Stimulated activated CD8-positive, alpha-beta memory T cell treated with anti-CD3 and anti-CD28 coated beads, Interleukin-7, amount 100 ng/mL, for 1 hour (primary cell): Measurements from ENCODE around the gene DLGAP1.

Experiments
- DNase-seq, 2 donors: peaks; one replicate each; pipeline ENCODE4 v3.0.0-alpha.2; 2020; ENCODE audit warnings: low read depth in 2 of 2

The DLGAP1 gene

GRCh38 chr18:4241090-4241617 lies 214.0 kb downstream of the DLGAP1 start:
- DNase-seq: no peak

- DNase-seq: no peak
Observed at GRCh38 chr18:4238966-4239365, 216.1 kb downstream of the DLGAP1 start.

GRCh38 chr18:4237664-4238041 lies 217.5 kb downstream of the DLGAP1 start:
- DNase-seq: no peak

GRCh38 chr18:4236940-4237663 lies 218.0 kb downstream of the DLGAP1 start:
- no peak for DNase-seq

GRCh38 chr18:4233468-4233867 lies 221.6 kb downstream of the DLGAP1 start:
- DNase-seq: no peak

GRCh38 chr18:4232656-4233055 lies 222.5 kb downstream of the DLGAP1 start:
- no peak for DNase-seq

GRCh38 chr18:4231260-4231659 lies 223.8 kb downstream of the DLGAP1 start:
- no peak for DNase-seq

- no peak for DNase-seq
Observed at GRCh38 chr18:4230450-4231168, 224.5 kb downstream of the DLGAP1 start.

- no peak for DNase-seq
Observed at GRCh38 chr18:4224031-4224704, 230.9 kb downstream of the DLGAP1 start.

- no peak for DNase-seq
Observed at GRCh38 chr18:4211111-4211837, 243.8 kb downstream of the DLGAP1 start.

- no peak for DNase-seq
Observed at GRCh38 chr18:4208366-4208765, 246.7 kb downstream of the DLGAP1 start.

- no peak for DNase-seq
Observed at GRCh38 chr18:4207383-4207985, 247.6 kb downstream of the DLGAP1 start.

GRCh38 chr18:4204438-4204720 lies 250.7 kb downstream of the DLGAP1 start:
- no peak for DNase-seq

- no peak for DNase-seq
Observed at GRCh38 chr18:4203568-4204437, 251.3 kb downstream of the DLGAP1 start.

- no peak for DNase-seq
Observed at GRCh38 chr18:4200399-4200798, 254.7 kb downstream of the DLGAP1 start.

- no peak for DNase-seq
Observed at GRCh38 chr18:4198956-4199355, 256.2 kb downstream of the DLGAP1 start.

GRCh38 chr18:4196351-4196750 lies 258.8 kb downstream of the DLGAP1 start:
- no peak for DNase-seq

- no peak for DNase-seq
Observed at GRCh38 chr18:4193086-4193485, 262.0 kb downstream of the DLGAP1 start.

- DNase-seq: no peak
Observed at GRCh38 chr18:4181882-4182568, 273.1 kb downstream of the DLGAP1 start.

- DNase-seq: no peak
Observed at GRCh38 chr18:4181086-4181485, 274.0 kb downstream of the DLGAP1 start.
